Fibroblast of lung (primary cell): Measurements from ENCODE around the gene PAPPA. TPM values are rescaled to one million over a fixed set of nuclear protein-coding genes. Genes with fewer than 3 reads are reported as not detected.

ENCODE experiments used
- DNase-seq, 2 donors: peaks; one replicate each; pipeline versions ENCODE4 v3.0.0 to v3.0.0-alpha.2; 2010; ENCODE audit warnings: low read depth in 2 of 2
- H2AFZ ChIP-seq: 2 replicates; pipeline ENCODE4 v1.5.1; 2012; ENCODE audit warnings: low read length, control low read depth, inconsistent platforms
- H3K27ac ChIP-seq: 2 replicates; pipeline ENCODE4 v1.5.1; 2011; ENCODE audit warnings: low read length, control low read depth; ENCODE audit not compliant: insufficient read depth
- H3K27me3 ChIP-seq: 2 replicates; pipeline ENCODE4 v1.5.1; 2011; ENCODE audit warnings: mild to moderate bottlenecking, low read length; ENCODE audit not compliant: control insufficient read depth, insufficient read depth
- H3K36me3 ChIP-seq: 2 replicates; pipeline ENCODE4 v1.5.1; 2011; ENCODE audit warnings: low read length; ENCODE audit not compliant: control insufficient read depth, insufficient read depth
- H3K4me1 ChIP-seq: 2 replicates; pipeline ENCODE4 v1.5.1; 2011; ENCODE audit warnings: low read length; ENCODE audit not compliant: control insufficient read depth, insufficient read depth; ENCODE audit errors: extremely low read depth
- H3K4me2 ChIP-seq: 2 replicates; pipeline ENCODE4 v1.5.1; 2011; ENCODE audit warnings: low read length, control low read depth; ENCODE audit not compliant: insufficient read depth; ENCODE audit errors: extremely low read depth
- H3K4me3 ChIP-seq, 4 experiments: fragments of 200-600 bp in 1 of 4; sonication (generic) in 1 of 4; replicated peaks in 1 of 4; 2 replicates each; pipeline ENCODE4 v1.5.1; 2011 to 2016; ENCODE audit warnings: low read length in 4 of 4, low read depth in 3 of 4, mild to moderate bottlenecking in 3 of 4, control low read depth in 2 of 4, inconsistent platforms in 1 of 4, mixed read lengths in 1 of 4; ENCODE audit not compliant: insufficient read depth in 1 of 4; ENCODE audit errors: control extremely low read depth in 1 of 4
- H3K79me2 ChIP-seq: 2 replicates; pipeline ENCODE4 v1.5.1; 2012; ENCODE audit warnings: mild to moderate bottlenecking, low read length, inconsistent platforms; ENCODE audit not compliant: control insufficient read depth, insufficient read depth
- H3K9ac ChIP-seq: 2 replicates; pipeline ENCODE4 v1.5.1; 2011; ENCODE audit warnings: mild to moderate bottlenecking, low read length, control low read depth; ENCODE audit not compliant: insufficient read depth
- H3K9me3 ChIP-seq: 2 replicates; pipeline ENCODE4 v1.5.1; 2012; ENCODE audit warnings: low read depth, low read length; ENCODE audit not compliant: control insufficient read depth, insufficient read depth
- H4K20me1 ChIP-seq: 2 replicates; pipeline ENCODE4 v1.5.1; 2011; ENCODE audit warnings: low read length; ENCODE audit not compliant: control insufficient read depth, insufficient read depth; ENCODE audit errors: extremely low read depth
- CTCF ChIP-seq, 2 donors: IDR thresholded peaks in 1 of 2; conservative IDR thresholded peaks in 1 of 2; 1 replicate in 1 of 2; 2 replicates in 1 of 2; pipeline ENCODE4 v1.5.1; 2011 to 2012; ENCODE audit warnings: low read length in 2 of 2, control low read depth in 1 of 2, inconsistent platforms in 1 of 2, low read depth in 1 of 2, mild to moderate bottlenecking in 1 of 2
- EZH2 ChIP-seq: IDR thresholded peaks from 2 replicates; pipeline ENCODE4 v1.5.1; 2012; ENCODE audit warnings: low read length, control low read depth, mild to moderate bottlenecking; ENCODE audit errors: missing control alignments
- polyA plus RNA-seq, 2 donors: library from polyadenylated mRNA; depleted of rRNA in 1 of 2; stranded (reverse) in 1 of 2; unstranded in 1 of 2; fragments of >200 nt; gene quantifications; 2 replicates each; pipeline ENCODE4 v1.2.1, GENCODE V29; 2011 to 2012; ENCODE audit warnings: missing spikeins in 1 of 2
- total RNA-seq: library from RNA; depleted of rRNA; stranded (reverse); fragments of >200 nt; gene quantifications from 2 replicates; pipeline ENCODE4 v1.2.1, GENCODE V29; 2014

The PAPPA gene
- total and polyA plus RNA-seq, 2 donors (not counting 1 experiment from before 2014, with no cell fraction given), result 8.8 to 45.7 TPM

GRCh38 chr9:116403171-116403570, 249.6 kb downstream of the PAPPA start:
- Histone ChIP-seq H3K9me3 (no peaks in the 10 kb centered on the region), H4K20me1 (no peaks in the 10 kb centered on the region), H3K36me3 (no peaks in the 10 kb centered on the region), H3K9ac (no peak overlapping the region), H3K4me1 (no peaks in the 10 kb centered on the region), H3K27me3 (no peaks in the 10 kb centered on the region), H3K4me2 (no peak overlapping the region), H2AFZ (no peak overlapping the region), H3K79me2 (no peaks in the 10 kb centered on the region), H3K4me3 (no peak overlapping the region), H3K27ac (no peak overlapping the region)
- DNase-seq, result no peak
- no peak for TF ChIP-seq EZH2
- no peak for TF ChIP-seq CTCF (conservative IDR thresholded peaks at IDR 0.05 in 1 of 2, IDR thresholded peaks at IDR 0.05 in 1 of 2; ENCODE audit: low read depth in 1 of 2, low read length in 2 of 2)

- H3K4me1 ChIP-seq, result no peaks in the 10 kb centered on the region
- H3K9me3 ChIP-seq, result no peaks in the 10 kb centered on the region
- DNase-seq, result no peak
- no peaks in the 10 kb centered on the region for H3K79me2 ChIP-seq
- no peak for TF ChIP-seq EZH2
- no peak for TF ChIP-seq CTCF (conservative IDR thresholded peaks at IDR 0.05 in 1 of 2, IDR thresholded peaks at IDR 0.05 in 1 of 2; ENCODE audit: low read depth in 1 of 2, low read length in 2 of 2)
- no peaks in the 10 kb centered on the region for H4K20me1 ChIP-seq
- H3K36me3 ChIP-seq, result no peaks in the 10 kb centered on the region
- H2AFZ ChIP-seq, result no peak overlapping the region
- no peak overlapping the region for H3K9ac ChIP-seq
- no peak overlapping the region for H3K4me2 ChIP-seq
- no peaks in the 10 kb centered on the region for H3K27me3 ChIP-seq
- H3K27ac ChIP-seq, result no peak overlapping the region
- no peak overlapping the region for H3K4me3 ChIP-seq
Observed at GRCh38 chr9:116404228-116404627, 250.6 kb downstream of the PAPPA start.

DNA sequence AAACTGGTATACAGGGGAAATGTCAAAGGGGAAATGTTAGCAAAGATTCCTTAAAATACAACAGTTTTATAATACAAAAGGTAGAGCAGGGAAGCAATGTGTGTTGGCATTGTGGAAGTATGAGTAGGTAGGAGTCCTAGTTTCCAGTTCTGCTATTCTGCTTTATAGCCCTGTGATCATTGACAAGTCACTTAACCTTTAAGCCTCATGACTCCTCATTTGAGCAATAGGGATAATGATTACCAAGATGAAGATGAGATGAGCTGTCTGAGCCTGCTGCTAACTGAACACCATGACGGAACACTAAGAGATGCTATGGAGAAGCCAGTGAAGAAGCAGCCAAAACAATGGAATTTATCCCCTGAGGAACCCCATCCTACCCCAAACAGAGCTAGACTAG, 251.7 kb downstream of the PAPPA start:
- no peak overlapping the region for H2AFZ ChIP-seq
- H3K4me2 ChIP-seq, result no peak overlapping the region
- H3K9me3 ChIP-seq, result no peaks in the 10 kb centered on the region
- no peak overlapping the region for H3K4me3 ChIP-seq
- H3K27me3 ChIP-seq, result no peaks in the 10 kb centered on the region
- no peaks in the 10 kb centered on the region for H3K36me3 ChIP-seq
- no peaks in the 10 kb centered on the region for H3K79me2 ChIP-seq
- H3K4me1 ChIP-seq, result no peaks in the 10 kb centered on the region
- DNase-seq, result no peak
- no peak overlapping the region for H3K9ac ChIP-seq
- TF ChIP-seq EZH2 (no peak), CTCF (conservative IDR thresholded peaks at IDR 0.05 in 1 of 2, IDR thresholded peaks at IDR 0.05 in 1 of 2; ENCODE audit: low read depth in 1 of 2, low read length in 2 of 2) (no peak)
- no peaks in the 10 kb centered on the region for H4K20me1 ChIP-seq
- no peak overlapping the region for H3K27ac ChIP-seq
